GM15510 (cell line): ENCODE results near the gene ADCY7.

Source experiments
- POLR2A ChIP-seq: IDR thresholded peaks from 3 replicates; pipeline ENCODE4 v1.6.1; 2011; ENCODE audit warnings: borderline replicate concordance; ENCODE audit not compliant: insufficient read length; ENCODE audit errors: extremely low read depth

Gene ADCY7

DNA sequence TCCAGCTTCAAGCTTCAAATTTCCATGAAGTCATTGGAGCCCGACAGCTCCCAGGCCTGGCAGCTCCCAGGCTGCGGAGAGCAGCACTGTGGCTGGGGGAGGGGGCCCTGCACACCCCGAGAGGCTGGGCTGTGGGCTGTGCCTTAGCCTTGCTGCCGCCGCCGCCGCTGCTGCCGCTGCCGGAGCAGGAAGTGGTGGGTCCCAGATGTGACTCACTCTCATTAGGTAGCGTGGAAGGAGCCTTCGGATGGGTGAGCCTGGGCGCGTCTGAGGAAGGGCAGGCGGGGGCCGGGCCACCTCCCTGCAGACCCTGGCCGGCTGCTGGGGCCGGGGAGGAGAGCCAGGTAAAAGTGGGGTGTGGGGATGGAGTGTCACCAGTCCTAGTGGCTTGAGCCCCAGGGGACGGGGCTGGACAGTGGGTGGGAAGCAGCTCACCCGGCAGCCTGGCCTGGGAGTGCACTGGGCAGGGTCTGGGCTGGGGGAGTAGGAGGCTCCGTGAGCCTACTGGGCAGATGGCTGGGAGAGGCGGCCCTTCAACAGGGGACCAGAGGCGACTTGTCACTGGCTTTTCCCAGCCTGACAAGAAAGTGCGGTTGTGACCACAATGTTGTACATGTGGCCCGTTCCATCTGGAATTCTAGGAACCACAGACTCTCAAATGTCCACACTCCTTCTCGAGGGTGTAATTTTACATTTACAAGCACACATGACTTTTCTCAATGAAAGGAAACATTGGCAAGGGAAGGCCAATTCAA is at the start of gene ADCY7:
TSS of gene ADCY7 (plus strand) at position 215 of the 755 bp plus-strand sequence. CDS start 21,629 bp downstream, outside the sequence.
- TF ChIP-seq POLR2A: peak; percentile 66

DNA sequence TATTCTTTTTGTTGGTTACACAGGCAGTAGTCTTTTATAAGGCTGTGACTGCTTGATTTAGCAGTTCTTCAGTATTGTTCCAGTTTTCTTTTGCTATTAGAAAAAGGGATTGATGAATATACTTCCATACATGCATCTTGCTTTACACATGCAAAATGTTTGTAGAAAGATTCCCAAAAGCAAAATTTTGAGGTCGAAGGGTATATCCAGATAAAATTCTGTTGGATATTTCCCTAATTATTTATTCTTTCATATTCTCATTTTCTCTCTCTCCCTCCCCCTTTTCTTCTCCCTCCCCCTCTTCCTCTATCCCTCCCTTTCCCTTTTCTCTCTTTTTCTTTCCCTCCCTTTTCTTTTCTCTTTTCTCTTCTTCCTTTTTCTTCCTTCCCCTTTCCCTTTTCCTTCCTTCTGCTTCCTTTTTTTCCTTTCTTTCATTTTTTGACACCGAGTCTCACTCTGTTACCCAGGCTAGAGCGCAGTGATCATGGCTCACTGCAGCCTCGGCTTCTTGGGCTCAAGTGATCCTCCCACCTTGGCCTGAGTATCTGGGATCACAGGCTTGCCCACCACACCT is 46.9 kb upstream of the ADCY7 start:
- TF ChIP-seq POLR2A: no peak

DNA sequence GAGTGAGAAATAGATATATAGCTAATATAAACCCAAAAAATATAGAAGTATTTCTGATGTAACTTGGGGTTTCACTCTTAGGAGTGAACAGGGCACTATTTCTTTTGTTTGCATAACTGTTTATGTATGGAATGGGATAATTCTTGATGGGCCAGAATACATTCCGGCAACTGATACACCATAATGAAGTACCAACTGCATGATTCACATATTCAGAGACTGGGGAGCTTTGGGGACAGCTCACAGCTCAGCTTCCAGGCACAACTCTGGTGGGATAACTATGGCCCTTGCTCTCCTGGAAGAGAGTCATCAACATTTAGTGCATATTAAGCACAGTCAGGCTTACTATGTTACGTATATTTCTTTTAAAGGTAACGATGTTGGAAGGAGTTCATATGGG is 42.1 kb upstream of the ADCY7 start:
- no peak for TF ChIP-seq POLR2A

DNA sequence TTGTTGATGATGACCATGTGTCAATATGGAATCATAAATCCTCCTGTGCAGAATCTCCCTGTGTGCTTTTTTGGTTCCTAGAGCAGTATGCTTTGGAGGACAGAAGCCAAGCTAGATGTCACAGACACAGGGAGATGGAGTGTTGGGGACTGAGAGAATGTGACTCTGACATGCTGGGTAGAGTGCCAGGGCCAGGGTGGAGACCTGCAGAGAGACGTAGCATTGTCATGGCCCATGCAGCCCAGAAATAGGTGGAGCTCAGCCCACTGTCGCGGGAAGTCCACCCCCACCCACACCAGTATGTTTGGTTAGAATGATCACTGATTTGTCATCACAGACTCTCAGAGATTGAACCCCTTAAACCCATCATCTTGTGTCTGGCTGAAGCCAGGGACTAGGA is 39.2 kb upstream of the ADCY7 start:
- TF ChIP-seq POLR2A: no peak

DNA sequence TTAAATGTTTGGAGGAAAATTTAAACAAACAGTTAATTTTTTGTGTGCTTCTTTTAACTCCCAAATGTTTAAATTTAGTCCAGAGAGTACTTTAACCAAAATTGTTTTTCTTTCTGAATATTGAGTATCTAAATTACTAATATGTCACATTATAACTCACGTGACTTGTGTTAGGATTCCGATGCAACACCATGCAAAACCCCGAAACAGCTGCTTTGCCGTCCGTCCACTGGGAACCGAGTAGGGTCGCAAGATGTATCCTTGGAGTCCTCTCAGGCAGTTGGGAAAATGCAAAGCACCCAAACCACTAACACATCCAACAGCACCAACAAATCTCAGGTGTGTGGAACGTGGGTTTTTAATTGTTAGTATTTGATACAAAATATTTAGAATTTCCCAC is 38.7 kb upstream of the ADCY7 start:
- TF ChIP-seq POLR2A: no peak

DNA sequence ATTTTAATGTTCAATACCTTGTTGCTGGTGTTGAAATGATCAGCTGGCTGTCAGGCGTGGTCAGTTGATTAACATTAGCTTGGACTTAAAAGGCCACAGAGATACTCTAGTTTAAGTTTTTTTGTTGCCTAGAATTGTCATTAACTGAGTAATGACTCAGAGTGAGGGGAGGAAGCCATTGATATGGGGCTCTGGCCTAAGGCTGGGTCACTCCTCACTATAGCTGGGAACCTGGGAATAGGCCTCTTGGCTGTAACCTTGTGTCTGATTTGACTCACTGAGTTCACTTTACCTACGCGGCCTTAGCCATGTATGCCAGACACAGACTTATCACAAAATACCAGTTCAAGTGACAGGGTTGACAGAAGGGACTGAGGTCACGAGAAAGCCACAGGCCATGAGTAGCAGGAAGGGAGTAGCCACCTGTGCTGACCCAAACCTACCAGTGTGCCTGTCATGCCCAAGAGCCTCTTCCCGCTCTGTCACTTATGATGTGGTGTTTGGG is 37.9 kb upstream of the ADCY7 start:
- no peak for TF ChIP-seq POLR2A

DNA sequence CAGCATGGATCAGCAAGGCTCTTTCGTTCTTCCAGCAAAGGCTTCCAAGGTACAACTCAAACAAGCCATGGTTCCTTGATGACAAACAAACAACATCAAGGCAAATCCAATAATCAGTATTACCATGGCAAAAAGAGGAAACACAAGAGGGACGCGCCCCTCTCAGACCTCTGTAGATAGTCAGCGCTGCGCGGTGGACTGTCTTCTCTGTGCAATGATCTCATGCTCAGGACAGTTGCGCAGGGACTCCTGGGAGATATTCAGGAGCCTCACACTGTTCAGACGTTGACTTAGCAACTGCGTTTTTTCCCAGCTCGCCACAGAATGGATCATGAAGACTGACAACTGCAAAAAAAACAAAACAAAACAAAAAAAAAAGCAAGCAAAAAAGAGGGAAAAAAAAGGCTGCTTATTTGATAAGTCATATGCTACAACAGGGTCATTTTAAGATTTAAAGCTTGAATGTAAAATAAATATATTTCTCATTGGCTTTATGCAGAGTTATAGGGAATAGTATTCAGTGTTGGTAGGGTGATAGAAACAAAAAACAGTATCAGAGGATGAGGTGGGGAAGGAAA is 37.1 kb upstream of the ADCY7 start:
- no peak for TF ChIP-seq POLR2A

DNA sequence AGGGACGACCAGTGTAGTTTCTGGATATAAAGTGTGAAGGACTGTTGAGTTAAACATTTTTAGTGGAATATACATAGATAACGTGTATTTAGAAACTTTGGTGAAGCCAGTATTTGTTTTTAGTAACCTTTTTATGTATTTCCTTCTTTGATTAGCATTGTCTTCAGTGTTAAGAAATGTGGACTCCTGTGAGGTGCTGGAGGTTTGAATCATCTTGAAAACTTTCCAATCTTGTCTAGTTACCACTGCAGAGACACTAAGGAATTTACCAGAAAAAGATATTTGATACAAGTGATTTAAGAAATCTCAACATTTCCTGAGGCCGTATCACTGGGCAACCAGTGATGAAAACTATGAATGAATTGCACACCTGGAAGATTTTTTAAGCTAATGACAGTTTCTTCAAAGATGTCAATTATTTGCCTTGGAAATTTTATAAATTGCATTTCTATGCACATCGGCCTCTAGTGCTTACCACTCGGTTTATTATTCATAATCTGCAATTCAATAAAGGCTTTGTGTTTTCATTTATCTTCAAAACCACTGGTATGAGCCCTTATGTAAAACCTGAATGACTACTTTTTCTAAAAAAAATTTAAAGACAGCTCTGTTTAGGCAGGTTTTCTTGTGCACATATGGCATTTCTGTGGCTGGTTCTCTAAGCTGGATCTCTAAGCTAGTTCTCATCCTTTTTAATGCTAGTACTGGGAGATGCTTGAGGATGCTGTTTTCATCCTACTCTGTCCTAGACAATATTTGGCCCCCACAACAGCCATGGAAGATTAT is 31.4 kb upstream of the ADCY7 start:
- no peak for TF ChIP-seq POLR2A

DNA sequence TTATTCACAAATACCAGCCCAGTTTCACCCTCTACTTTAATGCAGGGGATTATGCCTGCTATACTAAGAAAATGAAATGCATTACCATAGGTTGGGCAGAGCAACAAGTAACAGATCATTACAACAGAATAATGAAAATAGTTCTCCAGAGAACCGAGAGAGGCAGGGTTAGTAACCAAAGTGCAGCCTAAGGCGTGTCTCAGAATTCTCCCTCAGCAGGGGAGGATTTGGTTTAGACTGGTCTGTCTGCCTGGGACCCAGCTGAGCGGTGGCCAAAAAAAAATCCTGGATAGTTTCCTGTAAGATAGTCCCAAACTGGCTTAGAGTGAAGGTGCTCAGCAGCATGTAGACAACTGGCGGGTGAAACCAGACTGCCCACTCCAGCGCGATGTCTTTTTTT is 30.8 kb upstream of the ADCY7 start:
- no peak for TF ChIP-seq POLR2A

DNA sequence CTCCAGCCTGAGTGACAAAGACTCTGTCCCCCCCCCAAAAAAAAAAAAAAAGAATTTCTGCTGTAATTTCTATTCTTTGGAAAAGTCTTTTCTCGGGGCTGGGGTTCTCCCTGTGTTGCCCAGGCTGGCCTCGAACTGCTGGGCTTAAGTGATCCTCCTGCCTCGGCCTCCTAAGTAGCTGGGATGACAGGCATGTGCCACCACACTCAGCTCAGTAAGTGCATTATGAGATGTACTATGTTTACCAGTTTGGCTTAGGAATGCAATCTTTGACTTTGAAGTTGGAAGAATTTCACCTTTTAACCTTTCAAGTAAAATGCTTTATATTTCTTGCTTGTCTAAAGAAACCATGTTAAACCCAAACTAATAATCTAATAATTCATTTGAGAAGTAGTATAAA is 28.0 kb upstream of the ADCY7 start:
- TF ChIP-seq POLR2A: no peak

DNA sequence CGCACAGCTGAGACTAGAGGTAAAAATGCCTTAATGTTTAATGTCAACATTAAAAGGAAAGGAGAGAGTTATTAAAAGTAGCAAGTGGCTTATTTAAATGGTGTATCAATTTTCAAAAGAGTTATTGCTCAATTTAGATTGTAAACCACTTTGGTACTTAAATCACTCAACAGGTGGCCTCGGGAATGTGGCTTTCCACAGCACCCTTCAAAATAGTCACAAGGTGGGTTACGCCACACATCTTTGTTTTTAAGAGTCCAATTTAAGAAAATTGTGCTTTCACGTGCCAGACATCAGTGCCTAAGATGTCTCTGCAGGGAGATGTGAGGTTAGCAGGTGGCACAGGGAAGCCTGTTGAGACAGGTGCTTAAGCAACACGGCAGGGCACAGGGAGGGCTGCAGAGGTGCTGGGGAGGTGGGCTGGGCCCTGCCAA is 27.5 kb upstream of the ADCY7 start:
- no peak for TF ChIP-seq POLR2A

DNA sequence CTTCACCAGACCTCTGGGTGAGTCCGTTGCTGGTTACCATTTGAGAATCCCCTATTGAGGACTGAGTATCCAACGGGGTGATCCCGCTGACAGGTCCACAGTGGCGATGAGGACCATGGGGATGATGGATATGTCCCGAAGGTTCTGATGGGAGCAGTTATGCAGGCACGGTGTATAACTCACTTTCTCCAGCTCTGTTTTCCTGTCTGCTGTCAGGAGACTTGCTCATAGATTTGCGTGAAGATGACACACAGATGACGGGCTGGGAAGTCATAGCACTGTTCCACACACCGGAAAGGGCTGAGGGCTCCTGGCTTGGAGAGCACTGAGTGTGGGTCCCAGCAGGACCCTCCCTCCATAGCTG is 22.2 kb upstream of the ADCY7 start:
- TF ChIP-seq POLR2A: no peak

DNA sequence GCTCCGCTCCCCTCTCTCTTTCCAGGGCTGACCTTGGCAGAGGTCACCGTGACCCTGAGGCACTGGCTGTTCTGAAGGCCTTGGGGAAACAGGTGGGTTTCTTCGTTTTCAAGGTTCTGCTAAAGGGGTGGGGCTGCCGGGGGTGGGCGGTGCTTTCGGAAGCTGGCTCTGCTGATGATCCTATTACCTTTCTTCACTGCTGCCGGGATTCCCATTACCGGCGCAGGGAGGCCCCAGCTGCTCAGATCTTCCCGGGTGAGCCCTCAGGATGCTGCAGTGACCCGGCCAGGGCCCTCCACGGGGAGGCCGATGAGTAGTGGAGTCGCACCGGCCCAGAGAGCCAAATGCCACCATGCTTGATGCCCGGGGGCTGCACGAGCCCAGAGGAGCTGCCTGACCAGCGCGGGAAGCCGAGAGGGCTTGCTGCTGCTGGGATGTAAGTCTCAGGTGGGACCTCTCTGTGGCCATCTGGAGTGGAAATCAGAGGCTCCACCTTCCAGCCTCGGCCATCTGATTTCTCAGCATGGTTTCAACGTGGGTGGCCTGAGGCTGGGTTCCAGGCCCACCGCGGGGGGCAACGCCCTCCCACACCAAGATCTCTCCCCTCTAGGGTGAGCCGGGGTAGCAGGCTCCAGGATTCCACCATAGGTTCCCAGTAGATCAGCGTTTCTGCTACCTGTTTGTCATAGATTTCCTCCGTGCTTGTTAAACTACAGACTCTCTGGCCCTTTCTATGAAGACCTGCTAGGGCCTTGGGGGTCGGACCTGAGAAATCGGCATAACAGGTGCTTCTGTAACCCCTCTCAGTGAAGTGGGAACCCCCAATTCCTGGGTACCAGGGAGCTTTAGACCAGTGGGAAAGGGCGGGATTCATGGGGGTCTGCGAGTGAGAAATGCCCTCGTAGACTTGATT is 21.6 kb upstream of the ADCY7 start:
- TF ChIP-seq POLR2A: no peak

DNA sequence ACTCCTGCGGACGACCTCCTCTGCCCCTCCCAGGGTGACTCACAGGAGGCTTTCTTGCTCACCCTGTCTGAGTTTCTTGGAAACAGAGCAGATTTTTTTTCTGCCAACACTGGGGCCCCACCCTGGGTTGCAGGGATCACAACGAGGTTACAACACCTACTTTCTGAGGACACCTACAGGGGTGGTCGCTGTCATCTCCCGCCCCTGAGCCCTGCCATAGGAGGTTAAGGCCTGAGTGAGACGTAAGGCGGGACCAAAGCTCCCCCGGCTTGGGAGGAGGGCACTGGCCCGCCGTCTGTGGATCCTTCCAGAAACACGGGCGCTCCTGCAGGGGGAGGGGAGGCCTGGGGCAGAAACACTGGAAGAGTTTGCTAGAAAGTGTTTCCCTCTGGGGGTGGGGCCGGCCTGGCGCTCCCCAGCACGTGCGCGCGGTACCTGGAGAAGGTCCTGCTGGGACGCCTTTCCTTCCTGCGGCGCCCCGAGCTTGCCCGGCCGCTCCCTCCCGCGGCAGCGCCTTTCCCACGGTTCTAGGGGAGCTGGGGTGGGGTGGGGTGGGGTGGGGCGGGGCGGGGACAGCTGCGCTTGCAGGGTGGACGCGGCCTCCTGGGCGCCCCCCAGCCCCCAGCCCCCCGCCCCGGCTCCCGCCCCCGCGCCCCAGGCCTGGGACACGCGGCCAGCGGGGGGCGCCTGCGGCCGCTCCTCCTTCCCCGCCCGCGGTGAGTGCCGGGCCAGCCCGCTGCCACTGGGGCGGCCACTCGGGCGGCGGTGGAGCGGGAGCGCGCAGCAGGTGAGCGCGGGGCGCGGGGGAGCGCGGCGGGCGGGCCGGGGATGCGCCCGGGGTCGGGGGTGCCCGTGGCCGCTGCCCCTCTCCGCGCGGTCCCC is 20.7 kb upstream of the ADCY7 start:
- TF ChIP-seq POLR2A: peak; percentile 21
